Right forelimb (tissue), 1 donor: ENCODE measurements around the gene TSPAN11.
"Not testable (repeated sequence)": the region's sequence is repeated elsewhere in the genome, so short reads cannot be mapped to it uniquely, and the experiment has no call there.

Experiments
- DNase-seq: peaks from one replicate; pipeline ENCODE4 v3.0.0-alpha.2; 2018

Gene TSPAN11, protein sequence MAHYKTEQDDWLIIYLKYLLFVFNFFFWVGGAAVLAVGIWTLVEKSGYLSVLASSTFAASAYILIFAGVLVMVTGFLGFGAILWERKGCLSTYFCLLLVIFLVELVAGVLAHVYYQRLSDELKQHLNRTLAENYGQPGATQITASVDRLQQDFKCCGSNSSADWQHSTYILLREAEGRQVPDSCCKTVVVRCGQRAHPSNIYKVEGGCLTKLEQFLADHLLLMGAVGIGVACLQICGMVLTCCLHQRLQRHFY

DNA sequence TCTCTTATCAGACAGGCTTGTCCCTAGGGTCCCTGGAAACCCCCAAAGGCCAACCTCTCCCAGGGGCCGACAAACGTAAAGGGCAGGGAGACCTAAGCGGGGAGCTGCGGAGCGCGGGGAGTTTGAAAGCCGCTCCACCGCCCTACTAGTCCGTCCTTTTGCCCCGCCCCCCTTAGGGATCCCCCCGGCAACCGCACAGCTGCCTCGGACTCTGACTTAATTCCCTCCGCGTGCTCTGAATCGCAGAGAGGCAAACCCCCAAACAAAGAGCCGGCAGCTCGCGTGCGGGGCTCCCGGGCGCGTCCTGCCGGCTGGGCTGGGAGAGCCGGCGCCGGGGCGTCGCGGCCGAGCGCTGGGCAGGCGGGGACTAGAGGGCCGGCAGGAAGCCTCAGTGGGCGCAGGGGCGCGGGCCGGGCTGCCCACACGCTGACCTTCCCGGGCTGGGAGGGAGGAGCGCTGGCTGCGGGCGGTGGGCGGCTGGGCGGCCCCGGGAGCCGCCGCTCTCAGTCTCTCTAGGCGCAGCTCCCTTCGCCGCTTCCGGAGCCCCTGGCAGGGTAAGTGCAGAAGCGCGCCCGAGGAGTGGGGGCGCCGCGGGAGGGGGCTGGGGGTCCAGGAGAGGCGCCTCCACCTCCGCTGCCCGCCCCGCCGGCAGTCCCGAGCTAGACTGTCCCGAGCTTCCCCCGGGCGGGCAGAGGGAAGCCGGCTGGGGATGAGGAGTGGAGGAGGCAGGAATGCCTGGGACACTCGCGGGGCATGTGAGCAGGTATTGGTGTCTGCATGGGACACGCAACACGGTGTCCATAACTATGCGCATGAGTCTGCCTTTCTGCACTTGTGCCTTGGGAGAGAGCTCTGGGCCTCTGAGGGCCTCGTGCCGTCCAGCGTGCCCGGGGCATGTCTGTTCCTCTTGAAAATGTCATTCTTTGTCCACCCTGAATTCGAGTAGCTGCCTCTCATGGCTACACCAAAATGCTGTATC is at the start of gene TSPAN11:
Gene TSPAN11 (plus strand): TSS at position 506 of the 979 bp plus-strand sequence. CDS start 27,244 bp downstream, outside the sequence.
- DNase-seq, result peak; percentile 83

- DNase-seq, result no peak
These were observed 49.3 kb upstream of the TSPAN11 start for GRCh38 chr12:30877105-30877875.

GRCh38 chr12:30878024-30878423 is 48.5 kb upstream of the TSPAN11 start:
- DNase-seq, result no peak

- peak; percentile 50 for DNase-seq
These were observed 46.5 kb upstream of the TSPAN11 start for GRCh38 chr12:30880061-30880460.

- DNase-seq, result no peak
These were observed 45.7 kb upstream of the TSPAN11 start for GRCh38 chr12:30880813-30881212.

DNA sequence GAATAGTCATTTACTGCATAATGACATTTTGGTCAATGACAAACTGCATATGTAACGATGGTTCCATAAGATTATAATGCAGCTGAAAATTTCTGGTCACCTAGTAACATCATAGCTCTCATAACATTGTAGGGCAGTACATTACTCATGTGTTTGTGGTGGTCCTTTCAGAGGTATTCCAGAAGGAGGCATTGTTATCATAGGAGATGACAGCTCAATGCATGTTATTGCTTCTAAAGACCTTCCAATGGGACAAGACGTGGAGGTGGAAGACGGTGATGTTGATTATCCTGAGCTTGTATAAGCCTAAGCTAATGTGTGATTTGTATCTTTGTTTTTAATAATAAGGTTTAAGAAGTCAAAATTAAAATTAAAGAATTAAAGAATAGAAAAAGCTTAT is 43.8 kb upstream of the TSPAN11 start:
- no peak for DNase-seq

DNA sequence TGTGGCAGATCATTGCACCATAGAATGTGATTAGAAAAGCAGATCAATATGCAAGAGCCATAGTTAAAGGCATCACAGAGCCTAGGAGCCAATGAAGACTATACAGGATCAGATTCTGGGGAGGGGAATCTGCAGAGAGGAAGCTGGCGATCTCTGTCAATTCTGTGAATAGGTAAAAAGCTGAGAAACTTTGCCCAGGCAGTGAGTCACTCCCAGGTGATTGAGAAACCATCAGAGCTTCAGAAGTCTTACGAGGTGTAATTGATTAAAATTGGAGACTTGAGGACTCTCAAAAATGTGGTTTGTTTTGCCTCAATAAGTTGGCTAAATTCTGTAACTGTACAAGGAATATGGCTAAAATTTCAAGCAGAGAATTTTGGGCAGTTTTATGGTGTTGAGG is 41.7 kb upstream of the TSPAN11 start:
- DNase-seq, result no peak

- DNase-seq, result no peak
These were observed 41.2 kb upstream of the TSPAN11 start for GRCh38 chr12:30885321-30885720.

DNA sequence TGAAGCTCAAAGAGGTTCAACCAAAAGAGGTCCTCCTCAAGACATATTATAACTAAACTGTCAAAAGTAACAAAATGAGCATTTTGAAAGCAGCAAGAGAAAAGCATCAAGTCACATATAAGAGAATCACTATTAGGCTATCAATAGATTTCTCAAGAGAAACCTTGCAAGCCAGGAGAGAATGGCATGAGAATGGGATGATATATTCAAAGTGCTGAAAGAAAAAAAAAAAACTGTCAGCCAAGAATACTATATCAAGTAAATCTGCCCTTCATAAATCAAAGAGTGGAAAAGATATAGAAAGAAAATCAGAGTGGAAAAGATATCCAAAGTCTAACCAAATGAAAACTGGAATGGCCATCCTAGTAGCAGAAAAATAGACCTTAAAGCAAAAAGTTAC is 39.3 kb upstream of the TSPAN11 start:
- DNase-seq, result no peak

GRCh38 chr12:30888241-30888640 is 38.3 kb upstream of the TSPAN11 start:
- no peak for DNase-seq

DNA sequence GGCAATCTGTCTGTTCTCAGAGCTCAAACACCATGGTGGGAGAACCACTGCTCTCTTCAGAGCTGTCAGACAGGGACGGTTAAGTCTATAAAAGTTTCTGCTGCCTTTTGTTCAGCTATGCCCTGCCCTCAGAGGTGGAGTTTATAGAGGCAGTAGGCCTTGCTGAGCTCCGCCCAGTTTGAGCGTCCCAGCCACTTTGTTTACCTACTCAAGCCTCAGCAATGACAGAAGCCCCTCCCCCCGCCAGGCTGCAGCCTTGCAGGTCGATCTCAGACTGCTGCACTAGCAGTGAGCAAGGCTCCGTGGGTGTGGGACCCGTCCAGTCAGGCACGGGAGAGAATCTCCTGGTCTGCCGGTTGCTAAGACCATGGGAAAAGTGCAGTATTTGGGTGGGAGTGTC is 32.0 kb upstream of the TSPAN11 start:
- not testable (repeated sequence) for DNase-seq

DNA sequence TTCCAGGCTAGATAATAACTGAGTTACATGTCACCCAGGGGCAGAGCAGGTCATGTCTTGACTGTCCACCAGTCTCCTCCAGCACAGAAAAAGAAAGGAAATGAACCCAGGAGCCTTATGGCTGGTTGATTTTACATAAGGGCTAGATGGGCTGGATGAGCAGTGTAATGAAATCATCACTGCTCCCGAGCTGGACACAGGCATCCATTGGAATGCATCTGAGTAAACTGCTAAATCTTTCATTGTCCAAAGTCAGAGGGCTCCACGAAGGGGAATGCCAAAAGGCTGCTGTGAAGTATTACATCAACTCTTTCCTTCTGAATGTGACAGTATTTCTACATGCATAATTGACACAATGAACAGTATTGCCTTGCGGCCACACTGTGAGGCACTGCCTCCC is 30.1 kb upstream of the TSPAN11 start:
- DNase-seq, result no peak

- no peak for DNase-seq
These were observed 27.7 kb upstream of the TSPAN11 start for GRCh38 chr12:30898846-30899245.

- DNase-seq, result no peak
These were observed 26.2 kb upstream of the TSPAN11 start for GRCh38 chr12:30900351-30900750.

DNA sequence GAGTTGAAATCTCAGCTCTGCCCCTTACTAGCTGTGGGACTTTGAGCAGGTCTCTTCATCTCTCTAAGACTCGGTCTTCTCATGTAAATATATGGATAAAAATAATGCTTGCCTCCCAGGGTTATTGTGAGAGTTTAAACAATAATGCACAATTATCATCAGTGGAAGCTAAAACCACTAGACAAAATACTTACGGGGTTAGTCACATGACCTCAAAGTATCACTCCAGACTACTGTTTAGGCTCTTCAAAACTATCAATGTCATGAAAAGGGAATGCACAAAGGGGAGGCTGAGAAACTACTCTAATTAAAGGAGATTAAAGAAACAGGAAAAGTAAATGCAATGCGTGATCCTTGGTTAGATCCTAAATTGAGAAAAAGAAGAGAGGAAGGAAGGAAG is 24.5 kb upstream of the TSPAN11 start:
- no peak for DNase-seq

DNA sequence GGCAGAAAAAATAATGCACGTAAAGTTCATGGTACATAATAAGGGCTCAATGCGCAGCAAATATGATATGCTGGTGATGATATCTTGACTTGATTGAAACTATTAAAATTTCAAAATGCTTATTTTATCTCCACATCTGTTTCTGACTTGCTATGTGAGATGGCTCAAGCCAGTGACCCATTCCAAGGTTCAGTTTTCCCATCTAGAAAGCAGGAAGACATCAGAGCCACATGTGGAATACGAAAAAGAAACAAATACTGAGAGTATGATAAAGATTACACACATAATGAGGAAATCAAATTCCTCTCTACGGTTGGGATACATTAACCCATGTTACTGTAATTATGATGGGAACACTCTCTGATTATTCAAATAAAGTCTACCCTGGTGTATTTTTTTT is 24.0 kb upstream of the TSPAN11 start:
- no peak for DNase-seq

DNA sequence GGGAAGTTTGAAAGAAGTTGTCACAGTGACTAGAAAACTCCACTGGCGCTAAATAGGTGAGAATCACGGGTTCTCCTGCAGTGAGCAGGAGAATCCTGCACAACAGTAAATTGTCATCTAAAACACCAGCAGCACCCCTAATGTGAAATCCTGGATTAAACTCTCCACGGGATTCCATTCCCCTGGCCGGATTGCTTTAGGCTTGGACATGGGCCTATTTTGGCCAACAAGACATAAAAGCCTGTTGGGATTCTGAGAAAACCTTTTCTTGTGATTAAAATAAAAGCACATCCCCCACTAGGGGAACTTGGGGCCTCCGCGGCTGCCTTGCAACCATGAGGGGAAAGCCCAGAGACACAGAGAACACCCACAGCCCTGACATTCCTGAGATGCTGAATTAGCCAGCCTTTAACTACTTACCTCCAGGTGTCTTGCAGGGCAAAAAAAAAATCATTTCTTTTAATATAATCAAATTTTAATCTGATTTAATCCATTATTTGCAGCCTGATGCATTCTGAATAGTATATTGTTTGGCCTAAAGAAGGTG is 21.0 kb upstream of the TSPAN11 start:
- no peak for DNase-seq

GRCh38 chr12:30908076-30908721 is 18.3 kb upstream of the TSPAN11 start:
- no peak for DNase-seq

GRCh38 chr12:30908722-30909348 is 17.7 kb upstream of the TSPAN11 start:
- peak; percentile 82 for DNase-seq

DNA sequence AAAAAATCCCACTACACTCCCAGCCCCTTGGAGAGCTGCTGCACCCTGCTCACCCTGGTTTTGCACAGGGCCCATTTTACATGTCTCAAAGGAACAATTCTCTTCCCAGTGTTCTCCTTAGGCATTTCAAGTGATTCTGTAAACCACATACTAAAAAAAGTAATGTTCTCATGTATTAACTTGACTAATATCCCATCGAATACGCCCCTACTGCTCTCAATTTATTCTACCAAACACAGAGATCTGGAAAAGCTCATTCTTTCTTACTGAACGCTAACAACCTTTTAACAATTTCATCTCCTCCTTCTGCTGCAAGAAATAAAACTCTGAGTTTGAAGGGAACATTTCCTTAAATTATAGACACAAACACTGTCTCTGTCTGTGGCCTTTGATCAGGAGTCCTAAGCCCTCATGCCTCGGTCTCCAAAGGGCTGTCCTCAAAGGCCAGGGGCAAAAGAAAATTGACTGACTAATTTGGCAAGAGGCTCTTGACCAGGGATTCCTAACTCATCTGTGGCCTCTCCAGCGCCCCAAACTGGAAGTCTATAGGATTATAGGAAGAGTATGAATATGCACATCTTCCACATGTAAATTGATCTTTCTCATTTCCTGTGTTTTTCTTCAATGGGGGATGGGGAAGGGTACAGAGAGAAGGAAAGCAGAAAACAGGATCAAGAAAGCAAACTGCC is 17.1 kb upstream of the TSPAN11 start:
- no peak for DNase-seq

- DNase-seq, result no peak
These were observed 16.6 kb upstream of the TSPAN11 start for GRCh38 chr12:30910038-30910350.
